Measurements from ENCODE around the gene PCDH9.

DNA sequence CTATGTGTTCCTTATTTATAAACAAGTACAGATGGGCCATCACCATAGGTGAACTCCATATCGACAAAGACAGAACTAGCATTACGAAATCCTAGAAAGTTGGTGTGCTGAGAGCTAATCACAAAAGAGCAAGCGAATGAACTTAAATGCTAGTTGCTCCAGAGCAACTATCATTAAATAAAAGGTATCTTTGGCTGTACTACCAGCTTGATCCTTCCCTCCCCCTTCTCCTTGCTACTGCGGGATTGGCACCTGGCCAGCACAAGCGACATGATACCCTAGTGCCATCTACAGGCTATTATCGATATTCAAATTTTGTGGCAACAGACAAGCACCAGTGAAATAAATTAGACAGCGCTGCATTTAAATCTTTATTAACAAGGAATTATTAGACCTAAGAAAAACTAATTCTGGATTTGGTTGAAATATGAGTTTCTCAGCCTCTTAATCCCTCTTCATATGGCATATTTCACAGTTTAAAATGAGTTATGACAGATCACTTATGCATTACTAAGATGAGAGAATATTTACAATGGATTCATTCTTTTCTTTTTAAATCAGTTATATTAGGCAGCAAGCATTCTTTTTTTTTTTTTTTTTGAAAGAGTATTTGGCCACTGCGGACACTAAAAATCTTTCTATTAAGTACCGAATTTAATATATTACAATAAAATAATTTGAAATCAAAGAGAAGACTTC is 5.8 kb downstream of the PCDH9 start:
- TF ChIP-seq EP300 (IDR thresholded peaks at IDR 0.05) (no peak), POLR2AphosphoS5 (IDR thresholded peaks at IDR 0.05) (peak; percentile 50 to 90 (median 72))
